Neutrophil (primary cell): ENCODE results near the gene UBL4B.
"Not testable (repeated sequence)": the region's sequence is repeated elsewhere in the genome, so short reads cannot be mapped to it uniquely, and the experiment has no call there.

Experiments
- H3K27ac ChIP-seq: fragments of 200-600 bp; sonication (generic); 2 replicates; pipeline ENCODE4 v1.5.1; 2016; ENCODE audit warnings: mild to moderate bottlenecking, moderate library complexity
- H3K27me3 ChIP-seq: fragments of 200-600 bp; sonication (generic); 2 replicates; pipeline ENCODE4 v1.6.0; 2016; ENCODE audit warnings: mild to moderate bottlenecking
- H3K36me3 ChIP-seq: fragments of 200-600 bp; sonication (generic); 2 replicates; pipeline ENCODE4 v1.5.1; 2017
- H3K4me1 ChIP-seq, 2 experiments: fragments of 200-600 bp in 1 of 2; sonication (generic) in 1 of 2; 1 replicate in 1 of 2; 2 replicates in 1 of 2; pipeline versions ENCODE4 v1.5.1 to v1.6.1; 2013 to 2016; ENCODE audit warnings: low read depth in 1 of 2, low read length in 1 of 2, mild to moderate bottlenecking in 1 of 2, moderate library complexity in 1 of 2; ENCODE audit not compliant: control insufficient read depth in 1 of 2, insufficient read depth in 1 of 2
- H3K4me3 ChIP-seq, 2 experiments: fragments of 200-600 bp in 1 of 2; sonication (generic) in 1 of 2; 1 replicate in 1 of 2; 2 replicates in 1 of 2; pipeline ENCODE4 v1.5.1; 2013 to 2016; ENCODE audit warnings: low read depth in 1 of 2, low read length in 1 of 2, mild to moderate bottlenecking in 1 of 2, moderate library complexity in 1 of 2
- H3K9me3 ChIP-seq: fragments of 200-600 bp; sonication (generic); 2 replicates; pipeline ENCODE4 v1.5.1; 2016
- TF ChIP-seq, protein P1 (sequence below): fragments of 200-600 bp; sonication (generic); IDR thresholded peaks from 2 replicates; pipeline ENCODE4 v1.5.1; 2016; ENCODE audit warnings: antibody characterized with exemption

Gene UBL4B

GRCh38 chr1:110070671-110071242 is 41.5 kb upstream of the UBL4B start, which contains the start of gene ALX3:
TSS of gene ALX3 (minus strand) at chr1:110070672. CDS start at chr1:110070612, 60 bp downstream.
- Histone ChIP-seq H3K9me3 (no peaks in the 10 kb centered on the region), H3K27ac (no peak within 1 kb of the TSS), H3K27me3 (peaks cover 100% of the 10 kb centered on the region), H3K4me1 (peaks cover 18 to 28% of the 10 kb centered on the region in 2 experiments), H3K36me3 (no peaks in the 10 kb centered on the region), H3K4me3 (no peak within 1 kb of the TSS)
- TF ChIP-seq, protein P1, sequence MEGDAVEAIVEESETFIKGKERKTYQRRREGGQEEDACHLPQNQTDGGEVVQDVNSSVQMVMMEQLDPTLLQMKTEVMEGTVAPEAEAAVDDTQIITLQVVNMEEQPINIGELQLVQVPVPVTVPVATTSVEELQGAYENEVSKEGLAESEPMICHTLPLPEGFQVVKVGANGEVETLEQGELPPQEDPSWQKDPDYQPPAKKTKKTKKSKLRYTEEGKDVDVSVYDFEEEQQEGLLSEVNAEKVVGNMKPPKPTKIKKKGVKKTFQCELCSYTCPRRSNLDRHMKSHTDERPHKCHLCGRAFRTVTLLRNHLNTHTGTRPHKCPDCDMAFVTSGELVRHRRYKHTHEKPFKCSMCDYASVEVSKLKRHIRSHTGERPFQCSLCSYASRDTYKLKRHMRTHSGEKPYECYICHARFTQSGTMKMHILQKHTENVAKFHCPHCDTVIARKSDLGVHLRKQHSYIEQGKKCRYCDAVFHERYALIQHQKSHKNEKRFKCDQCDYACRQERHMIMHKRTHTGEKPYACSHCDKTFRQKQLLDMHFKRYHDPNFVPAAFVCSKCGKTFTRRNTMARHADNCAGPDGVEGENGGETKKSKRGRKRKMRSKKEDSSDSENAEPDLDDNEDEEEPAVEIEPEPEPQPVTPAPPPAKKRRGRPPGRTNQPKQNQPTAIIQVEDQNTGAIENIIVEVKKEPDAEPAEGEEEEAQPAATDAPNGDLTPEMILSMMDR, result no peak

DNA sequence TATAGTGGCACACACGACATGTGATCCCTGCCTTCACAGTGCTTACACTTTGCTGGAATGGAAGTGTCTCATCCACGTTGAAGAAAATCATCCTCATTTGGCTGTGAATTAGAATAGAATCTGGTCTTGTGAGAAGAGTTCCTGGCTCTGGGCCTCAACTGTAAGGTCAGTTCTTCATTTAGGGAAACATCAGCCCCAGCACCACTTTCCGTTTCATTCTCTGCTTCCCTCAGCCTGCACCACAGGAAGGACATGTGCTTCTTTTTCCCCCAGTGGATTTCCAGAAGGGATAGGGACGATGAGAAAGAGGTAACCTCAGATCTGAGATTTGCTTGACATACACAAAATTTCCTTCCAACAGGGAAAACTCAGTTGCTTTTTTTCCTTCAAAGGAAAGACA is 38.1 kb upstream of the UBL4B start:
- Histone ChIP-seq H3K4me1 (peaks cover 0 to 12% of the 10 kb centered on the region in 2 experiments), H3K9me3 (no peaks in the 10 kb centered on the region), H3K27me3 (peaks cover 100% of the 10 kb centered on the region), H3K4me3 (no peak overlapping the region), H3K36me3 (no peaks in the 10 kb centered on the region), H3K27ac (no peak overlapping the region)
- TF ChIP-seq, protein P1, result no peak

GRCh38 chr1:110076789-110077500 is 35.3 kb upstream of the UBL4B start:
- Histone ChIP-seq H3K9me3 (no peaks in the 10 kb centered on the region), H3K4me1 (no peaks in the 10 kb centered on the region), H3K36me3 (no peaks in the 10 kb centered on the region), H3K27me3 (peaks cover 97% of the 10 kb centered on the region), H3K4me3 (no peak overlapping the region), H3K27ac (no peak overlapping the region)
- TF ChIP-seq, protein P1, result no peak

GRCh38 chr1:110079995-110080394 is 32.2 kb upstream of the UBL4B start:
- Histone ChIP-seq H3K4me1 (peaks cover 17 to 19% of the 10 kb centered on the region in 2 experiments), H3K27me3 (peaks cover 97% of the 10 kb centered on the region)
- H3K36me3 ChIP-seq, H3K27ac ChIP-seq, H3K9me3 ChIP-seq, H3K4me3 ChIP-seq: not testable (repeated sequence)

GRCh38 chr1:110081061-110081460 is 31.2 kb upstream of the UBL4B start:
- peaks cover 97% of the 10 kb centered on the region for H3K27me3 ChIP-seq
- H3K36me3 ChIP-seq, result no peaks in the 10 kb centered on the region
- peaks cover 17 to 19% of the 10 kb centered on the region in 2 experiments for H3K4me1 ChIP-seq
- TF ChIP-seq, protein P1, result no peak
- H3K9me3 ChIP-seq, result no peaks in the 10 kb centered on the region
- no peak overlapping the region for H3K27ac ChIP-seq
- no peak overlapping the region for H3K4me3 ChIP-seq

GRCh38 chr1:110082477-110082876 is 29.8 kb upstream of the UBL4B start:
- Histone ChIP-seq H3K4me1 (peaks cover 17 to 19% of the 10 kb centered on the region in 2 experiments), H3K4me3 (no peak overlapping the region), H3K9me3 (no peaks in the 10 kb centered on the region), H3K27me3 (peaks cover 97% of the 10 kb centered on the region), H3K36me3 (no peaks in the 10 kb centered on the region), H3K27ac (no peak overlapping the region)
- TF ChIP-seq, protein P1, result no peak
